Keratinocyte (primary cell): Measurements from ENCODE around the gene ALOX5AP. TPM values are rescaled to one million over a fixed set of nuclear protein-coding genes. Genes with fewer than 3 reads are reported as not detected.

Source experiments
- DNase-seq: peaks from one replicate; pipeline ENCODE4 v3.0.0-alpha.2; 2011; ENCODE audit warnings: low read depth, missing footprints, low spot score
- FAIRE-seq: peaks from 2 replicates; lab custom pipeline; 2011; peaks lifted over from hg19 to GRCh38; lab: Jason Lieb, UNC
- H2AFZ ChIP-seq: 2 replicates; pipeline ENCODE4 v1.6.0; 2012; ENCODE audit warnings: low read length, control low read depth, inconsistent platforms; ENCODE audit not compliant: control insufficient read depth
- H3K27ac ChIP-seq: 2 replicates; pipeline ENCODE4 v1.5.1; 2011; ENCODE audit warnings: low read length; ENCODE audit not compliant: control insufficient read depth, insufficient read depth
- H3K27me3 ChIP-seq: 3 replicates; pipeline ENCODE4 v1.6.0; 2011; ENCODE audit warnings: low read length; ENCODE audit not compliant: control insufficient read depth, insufficient read depth; ENCODE audit errors: extremely low read depth
- H3K36me3 ChIP-seq, 2 experiments: 2 replicates in 1 of 2; 3 replicates in 1 of 2; pipeline ENCODE4 v1.5.1; 2011; ENCODE audit warnings: low read length in 2 of 2, mild to moderate bottlenecking in 1 of 2; ENCODE audit not compliant: control insufficient read depth in 2 of 2, insufficient read depth in 2 of 2; ENCODE audit errors: extremely low read depth in 1 of 2
- H3K4me1 ChIP-seq: 3 replicates; pipeline ENCODE4 v1.5.1; 2011; ENCODE audit warnings: low read length; ENCODE audit not compliant: control insufficient read depth, insufficient read depth; ENCODE audit errors: extremely low read depth
- H3K4me2 ChIP-seq: 3 replicates; pipeline ENCODE4 v1.6.0; 2011; ENCODE audit warnings: low read depth, low read length; ENCODE audit not compliant: control insufficient read depth, insufficient read depth; ENCODE audit errors: extremely low read depth
- H3K4me3 ChIP-seq, 3 experiments: fragments of 200-600 bp in 1 of 3; sonication (generic) in 1 of 3; 2 replicates in 2 of 3; 3 replicates in 1 of 3; pipeline ENCODE4 v1.5.1; 2011 to 2016; ENCODE audit warnings: low read length in 3 of 3, mild to moderate bottlenecking in 3 of 3, control low read depth in 2 of 3, inconsistent platforms in 1 of 3, low read depth in 1 of 3, mixed read lengths in 1 of 3, mixed run types in 1 of 3, moderate library complexity in 1 of 3; ENCODE audit not compliant: control insufficient read depth in 2 of 3, insufficient read depth in 2 of 3; ENCODE audit errors: extremely low read depth in 1 of 3
- H3K79me2 ChIP-seq: 2 replicates; pipeline ENCODE4 v1.6.0; 2012; ENCODE audit warnings: low read length; ENCODE audit not compliant: control insufficient read depth, insufficient read depth
- H3K9ac ChIP-seq: 3 replicates; pipeline ENCODE4 v1.6.0; 2011; ENCODE audit warnings: low read length; ENCODE audit not compliant: control insufficient read depth, insufficient read depth; ENCODE audit errors: extremely low read depth
- H3K9me1 ChIP-seq: 3 replicates; pipeline ENCODE4 v1.6.0; 2011; ENCODE audit warnings: low read length; ENCODE audit not compliant: control insufficient read depth, insufficient read depth; ENCODE audit errors: extremely low read depth
- H3K9me3 ChIP-seq: 2 replicates; pipeline ENCODE4 v1.5.1; 2012; ENCODE audit warnings: low read depth, low read length; ENCODE audit not compliant: control insufficient read depth
- H4K20me1 ChIP-seq: 3 replicates; pipeline ENCODE4 v1.6.0; 2011; ENCODE audit warnings: low read length; ENCODE audit not compliant: control insufficient read depth, insufficient read depth; ENCODE audit errors: extremely low read depth
- EZH2 ChIP-seq: IDR thresholded peaks from one replicate; pipeline ENCODE4 v1.6.1; 2012; ENCODE audit warnings: inconsistent platforms, mild to moderate bottlenecking, low read length, moderate library complexity
- dilution Hi-C: fragments of 300-500 bp; cut with MboI; formaldehyde crosslinking; loops from one replicate; pipeline ENCODE4 v1.7.0; 2020; ENCODE audit warnings: low sequenced_read_pairs; ENCODE audit not compliant: extremely low pct_ligation_motif_present
- polyA plus RNA-seq, 5 experiments: library from polyadenylated mRNA; depleted of rRNA in 3 of 5; stranded (reverse) in 3 of 5; stranded (forward) in 1 of 5; unstranded in 1 of 5; fragments of >200 nt; gene quantifications; 1 replicate in 1 of 5; 2 replicates in 3 of 5; 3 replicates in 1 of 5; pipeline versions ENCODE4 v1.2.1 to v1.2.3, GENCODE V29; 2011 to 2012; ENCODE audit warnings: missing spikeins in 2 of 5, low read depth in 1 of 5, low replicate concordance in 1 of 5
- TF ChIP-seq, protein P1 (sequence below), 3 experiments: IDR thresholded peaks in 1 of 3; conservative IDR thresholded peaks in 1 of 3; optimal IDR thresholded peaks in 1 of 3; 2 replicates in 2 of 3; 3 replicates in 1 of 3; pipeline versions ENCODE3 to v1.5.1; 2011; ENCODE audit warnings: low read length in 3 of 3, mild to moderate bottlenecking in 3 of 3, moderate library complexity in 2 of 3, control low read depth in 1 of 3, inconsistent platforms in 1 of 3; ENCODE audit not compliant: insufficient read depth in 2 of 3; ENCODE audit errors: extremely low read depth in 1 of 3

Gene ALOX5AP
- polyA plus RNA-seq, 1 donor (not counting 4 experiments of a cell fraction or from before 2014, with no cell fraction given), result 0.31 TPM

DNA sequence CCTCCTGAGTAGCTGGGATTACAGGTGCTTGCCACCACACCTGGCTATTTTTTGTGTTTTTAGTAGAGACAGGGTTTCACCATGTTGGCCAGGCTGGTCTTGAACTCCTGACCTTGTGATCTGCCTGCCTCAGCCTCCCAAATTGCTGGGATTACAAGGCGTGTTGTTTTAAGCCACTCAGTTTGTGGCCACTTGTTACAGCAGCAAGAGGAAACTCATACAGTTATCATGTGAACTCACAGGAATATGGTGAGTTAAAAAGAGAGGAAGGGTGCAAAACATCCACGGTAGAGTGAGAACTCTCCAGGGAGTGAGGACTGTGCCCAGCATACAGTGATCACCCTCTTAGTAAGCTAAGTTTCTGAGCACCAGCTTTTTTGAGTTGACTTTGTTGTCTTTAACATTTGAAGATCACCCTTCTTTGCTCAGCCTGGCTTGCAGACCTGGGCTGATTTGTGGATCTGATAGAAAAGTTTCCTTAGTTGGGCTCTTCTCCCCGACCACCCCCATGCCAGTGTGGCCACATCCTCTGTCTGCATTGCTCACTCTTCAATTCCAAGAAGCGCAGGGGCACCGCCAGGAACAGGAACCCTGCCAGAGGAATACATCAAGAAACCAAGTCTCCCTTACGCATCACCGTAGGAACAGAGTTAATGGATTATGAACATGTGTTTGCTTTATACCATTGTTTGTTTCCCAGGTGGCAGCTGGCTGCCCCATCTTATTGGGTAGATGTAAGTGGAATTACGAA is 16.0 kb downstream of the ALOX5AP start:
- peaks cover 19% of the 10 kb centered on the region for H3K27me3 ChIP-seq
- FAIRE-seq, result no peak
- dilution Hi-C loops, result no loop called here
- H3K27ac ChIP-seq, result no peak overlapping the region
- DNase-seq, result no peak
- no peaks in the 10 kb centered on the region for H3K4me1 ChIP-seq
- H4K20me1 ChIP-seq, result no peaks in the 10 kb centered on the region
- TF ChIP-seq EZH2, result no peak
- TF ChIP-seq, protein P1, sequence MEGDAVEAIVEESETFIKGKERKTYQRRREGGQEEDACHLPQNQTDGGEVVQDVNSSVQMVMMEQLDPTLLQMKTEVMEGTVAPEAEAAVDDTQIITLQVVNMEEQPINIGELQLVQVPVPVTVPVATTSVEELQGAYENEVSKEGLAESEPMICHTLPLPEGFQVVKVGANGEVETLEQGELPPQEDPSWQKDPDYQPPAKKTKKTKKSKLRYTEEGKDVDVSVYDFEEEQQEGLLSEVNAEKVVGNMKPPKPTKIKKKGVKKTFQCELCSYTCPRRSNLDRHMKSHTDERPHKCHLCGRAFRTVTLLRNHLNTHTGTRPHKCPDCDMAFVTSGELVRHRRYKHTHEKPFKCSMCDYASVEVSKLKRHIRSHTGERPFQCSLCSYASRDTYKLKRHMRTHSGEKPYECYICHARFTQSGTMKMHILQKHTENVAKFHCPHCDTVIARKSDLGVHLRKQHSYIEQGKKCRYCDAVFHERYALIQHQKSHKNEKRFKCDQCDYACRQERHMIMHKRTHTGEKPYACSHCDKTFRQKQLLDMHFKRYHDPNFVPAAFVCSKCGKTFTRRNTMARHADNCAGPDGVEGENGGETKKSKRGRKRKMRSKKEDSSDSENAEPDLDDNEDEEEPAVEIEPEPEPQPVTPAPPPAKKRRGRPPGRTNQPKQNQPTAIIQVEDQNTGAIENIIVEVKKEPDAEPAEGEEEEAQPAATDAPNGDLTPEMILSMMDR (optimal IDR thresholded peaks at IDR 0.05 in 1 of 3, IDR thresholded peaks at IDR 0.05 in 1 of 3, conservative IDR thresholded peaks at IDR 0.05 in 1 of 3; ENCODE audit: extremely low read depth in 1 of 3, insufficient read depth in 2 of 3, low read length in 3 of 3), result no peak
- no peaks in the 10 kb centered on the region for H3K9me3 ChIP-seq
- H3K4me3 ChIP-seq, result no peak overlapping the region
- no peaks in the 10 kb centered on the region for H3K79me2 ChIP-seq
- no peak overlapping the region for H3K4me2 ChIP-seq
- H3K9me1 ChIP-seq, result no peaks in the 10 kb centered on the region
- H2AFZ ChIP-seq, result no peak overlapping the region
- H3K9ac ChIP-seq, result no peak overlapping the region
- H3K36me3 ChIP-seq, result no peaks in the 10 kb centered on the region

- dilution Hi-C loops, result no loop called here
- no peak overlapping the region for H2AFZ ChIP-seq
These were observed 17.0 kb downstream of the ALOX5AP start for GRCh38 chr13:30752201-30752797.

More at GRCh38 chr13:30752201-30752797, 17.0 kb downstream of the ALOX5AP start:
- H3K4me2 ChIP-seq, result no peak overlapping the region
- H4K20me1 ChIP-seq, result no peaks in the 10 kb centered on the region
- H3K4me3 ChIP-seq, result no peak overlapping the region
- peaks cover 19% of the 10 kb centered on the region for H3K27me3 ChIP-seq
- no peak overlapping the region for H3K27ac ChIP-seq
- no peaks in the 10 kb centered on the region for H3K4me1 ChIP-seq
- H3K9ac ChIP-seq, result no peak overlapping the region
- TF ChIP-seq, protein P1 (optimal IDR thresholded peaks at IDR 0.05 in 1 of 3, IDR thresholded peaks at IDR 0.05 in 1 of 3, conservative IDR thresholded peaks at IDR 0.05 in 1 of 3; ENCODE audit: extremely low read depth in 1 of 3, insufficient read depth in 2 of 3, low read length in 3 of 3), result peak in 1 of 3 experiments; percentile 0
- TF ChIP-seq EZH2, result no peak
- no peak for DNase-seq
- H3K79me2 ChIP-seq, result no peaks in the 10 kb centered on the region
- H3K9me1 ChIP-seq, result no peaks in the 10 kb centered on the region
- H3K36me3 ChIP-seq, result no peaks in the 10 kb centered on the region
- no peak for FAIRE-seq
- no peaks in the 10 kb centered on the region for H3K9me3 ChIP-seq
